Measurements from ENCODE around the gene TSGA10IP. TPM values are rescaled to one million over a fixed set of nuclear protein-coding genes. Genes with fewer than 3 reads are reported as not detected.

Gene TSGA10IP
- total RNA-seq, 1 donor: not detected

DNA sequence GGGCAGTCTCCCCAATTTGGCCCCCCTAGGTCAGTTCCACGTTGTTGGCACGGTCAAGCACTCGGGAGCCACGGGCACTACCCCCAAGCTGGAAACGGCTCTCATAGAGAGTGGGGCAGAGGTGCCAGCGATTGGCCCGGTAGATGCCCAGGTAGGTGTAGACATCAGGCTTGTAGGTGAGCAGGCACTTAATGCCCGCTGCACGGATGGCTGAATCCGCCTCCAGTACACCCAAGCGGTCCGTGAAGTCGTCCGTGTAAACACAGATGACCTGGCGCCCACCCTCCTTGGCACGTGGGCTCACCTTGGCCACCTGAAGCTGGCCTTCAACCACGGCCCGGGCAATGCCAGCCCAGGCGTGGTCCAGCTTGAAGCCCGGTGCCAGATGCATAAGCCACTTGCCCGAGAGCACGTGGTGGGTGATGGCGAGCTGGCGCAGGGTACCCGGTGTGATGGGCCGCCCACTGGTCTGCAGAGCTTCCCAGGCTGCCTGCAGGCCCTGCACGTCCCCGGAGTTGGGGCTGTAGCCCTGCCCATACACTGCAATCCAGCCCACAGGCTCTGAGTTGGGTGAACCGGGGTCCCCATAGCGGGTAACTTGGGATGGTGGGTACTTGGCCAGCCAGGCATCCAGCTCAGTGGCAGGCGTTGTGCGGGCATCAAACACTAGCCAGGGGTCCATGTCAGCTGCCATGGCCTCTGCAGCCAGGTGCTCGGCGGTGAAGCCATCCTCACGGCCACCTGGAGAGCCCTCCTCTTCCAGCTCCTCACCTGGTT, 27.7 kb upstream of the TSGA10IP start:
- DNase-seq (ENCODE audit: low read depth): no peak
- TF ChIP-seq, protein P1, sequence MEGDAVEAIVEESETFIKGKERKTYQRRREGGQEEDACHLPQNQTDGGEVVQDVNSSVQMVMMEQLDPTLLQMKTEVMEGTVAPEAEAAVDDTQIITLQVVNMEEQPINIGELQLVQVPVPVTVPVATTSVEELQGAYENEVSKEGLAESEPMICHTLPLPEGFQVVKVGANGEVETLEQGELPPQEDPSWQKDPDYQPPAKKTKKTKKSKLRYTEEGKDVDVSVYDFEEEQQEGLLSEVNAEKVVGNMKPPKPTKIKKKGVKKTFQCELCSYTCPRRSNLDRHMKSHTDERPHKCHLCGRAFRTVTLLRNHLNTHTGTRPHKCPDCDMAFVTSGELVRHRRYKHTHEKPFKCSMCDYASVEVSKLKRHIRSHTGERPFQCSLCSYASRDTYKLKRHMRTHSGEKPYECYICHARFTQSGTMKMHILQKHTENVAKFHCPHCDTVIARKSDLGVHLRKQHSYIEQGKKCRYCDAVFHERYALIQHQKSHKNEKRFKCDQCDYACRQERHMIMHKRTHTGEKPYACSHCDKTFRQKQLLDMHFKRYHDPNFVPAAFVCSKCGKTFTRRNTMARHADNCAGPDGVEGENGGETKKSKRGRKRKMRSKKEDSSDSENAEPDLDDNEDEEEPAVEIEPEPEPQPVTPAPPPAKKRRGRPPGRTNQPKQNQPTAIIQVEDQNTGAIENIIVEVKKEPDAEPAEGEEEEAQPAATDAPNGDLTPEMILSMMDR (IDR thresholded peaks at IDR 0.05; ENCODE audit: insufficient read depth, low read length): no peak
- H3K4me3 ChIP-seq (ENCODE audit: low read depth, low read length): peak overlapping the region; percentile 92

DNA sequence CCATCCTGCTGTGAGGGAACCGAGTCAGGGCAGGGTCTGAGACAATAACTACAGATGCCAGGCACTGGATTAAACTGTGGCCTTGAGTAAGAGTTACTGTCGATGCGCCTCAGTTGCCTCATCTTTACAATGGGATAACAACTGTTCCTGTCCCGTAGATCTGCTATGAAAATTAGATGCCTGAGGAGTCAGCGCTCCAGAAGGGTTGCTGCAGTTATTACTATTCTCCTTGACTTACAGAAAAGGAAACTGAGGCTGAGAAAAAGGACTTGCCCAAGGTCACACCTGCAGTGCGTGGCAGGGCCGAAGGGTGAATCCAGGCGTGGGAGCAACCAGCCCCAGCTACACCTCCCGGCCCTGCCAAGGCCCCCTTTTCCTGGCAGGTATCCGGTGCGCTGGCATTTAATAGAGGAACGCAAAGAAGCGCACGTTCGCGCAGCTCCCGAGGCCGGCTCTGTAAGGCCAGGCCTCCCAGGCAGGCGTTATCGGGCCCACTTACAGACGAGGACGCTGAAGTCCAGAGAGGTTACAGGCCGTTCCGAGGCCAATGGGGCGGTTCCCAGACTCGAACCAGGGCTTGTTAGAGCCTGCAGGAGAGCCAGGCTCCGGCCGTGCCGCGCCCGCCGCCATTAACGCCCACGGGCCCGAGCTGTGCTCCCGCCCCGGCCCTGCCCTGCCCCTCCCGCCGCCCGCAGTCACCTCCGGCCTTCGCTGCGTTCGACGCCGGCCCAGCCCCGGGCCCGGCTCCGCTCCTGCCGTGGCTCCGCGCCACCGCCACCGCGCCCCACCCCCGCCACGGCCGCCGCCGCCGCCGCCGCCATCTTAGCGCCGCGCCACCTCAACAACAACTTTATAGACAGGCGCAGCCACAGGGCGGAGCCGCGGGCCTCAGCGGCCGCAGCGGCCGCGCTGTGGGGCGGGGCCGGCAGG, 26.8 kb upstream of the TSGA10IP start, which contains the start of gene C11orf68:
TSS of gene C11orf68 (minus strand) at position 852 of the 930 bp plus-strand sequence. CDS start at position 821, 31 bp downstream.
- H3K4me3 ChIP-seq (ENCODE audit: low read depth, low read length): peak within 1 kb of the TSS; percentile 92
- TF ChIP-seq, protein P1 (IDR thresholded peaks at IDR 0.05; ENCODE audit: insufficient read depth, low read length): no peak
- no peak for DNase-seq (ENCODE audit: low read depth)

- DNase-seq (ENCODE audit: low read depth): peak; percentile 97
- TF ChIP-seq, protein P1 (IDR thresholded peaks at IDR 0.05; ENCODE audit: insufficient read depth, low read length): no peak
- peak within 1 kb of the TSS; percentile 92 for H3K4me3 ChIP-seq (ENCODE audit: low read depth, low read length)
Observed at GRCh38 chr11:65919141-65919572, 26.1 kb upstream of the TSGA10IP start, which contains the start of gene DRAP1. TSS of gene DRAP1 (plus strand) at chr11:65919426. CDS start at chr11:65919502, 76 bp downstream.

DNA sequence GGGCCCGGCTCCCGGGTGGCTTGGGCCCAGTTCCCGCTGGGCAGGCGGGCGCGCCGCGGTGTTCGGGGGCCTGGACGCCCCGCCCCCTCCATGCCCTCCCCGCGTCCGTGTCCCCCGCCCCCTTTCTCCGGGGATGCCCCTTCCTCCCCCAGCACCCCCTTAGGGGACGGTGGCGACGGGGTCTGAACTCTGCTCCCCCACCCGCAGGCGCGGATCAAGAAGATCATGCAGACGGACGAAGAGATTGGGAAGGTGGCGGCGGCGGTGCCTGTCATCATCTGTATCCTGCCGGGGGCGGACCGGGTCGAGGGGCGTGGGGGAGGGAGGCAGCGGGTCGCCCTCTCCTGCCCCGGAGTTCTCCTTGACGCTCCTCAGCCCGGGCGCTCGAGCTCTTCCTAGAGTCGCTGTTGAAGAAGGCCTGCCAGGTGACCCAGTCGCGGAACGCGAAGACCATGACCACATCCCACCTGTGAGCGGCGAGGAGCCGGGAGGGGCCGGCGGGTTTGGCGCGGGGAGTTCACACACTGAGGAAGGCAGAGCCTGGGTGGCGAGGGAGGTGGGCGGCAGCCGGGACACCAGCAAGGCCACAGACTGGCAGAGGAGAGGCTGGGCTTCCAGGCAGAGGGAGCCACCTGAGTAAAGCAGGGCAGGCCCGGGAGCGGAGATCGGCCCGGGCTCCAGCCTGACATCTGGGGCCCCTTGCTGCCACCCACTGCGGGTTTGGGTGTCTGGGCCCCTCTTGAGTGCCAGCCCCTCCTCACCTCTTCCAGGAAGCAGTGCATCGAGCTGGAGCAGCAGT, 25.5 kb upstream of the TSGA10IP start:
- no peak for DNase-seq (ENCODE audit: low read depth)
- H3K4me3 ChIP-seq (ENCODE audit: low read depth, low read length): peak overlapping the region; percentile 83
- TF ChIP-seq, protein P1 (IDR thresholded peaks at IDR 0.05; ENCODE audit: insufficient read depth, low read length): no peak

GRCh38 chr11:65920372-65920802, 24.9 kb upstream of the TSGA10IP start:
- no peak for DNase-seq (ENCODE audit: low read depth)
- TF ChIP-seq, protein P1 (IDR thresholded peaks at IDR 0.05; ENCODE audit: insufficient read depth, low read length): no peak
- H3K4me3 ChIP-seq (ENCODE audit: low read depth, low read length): peak overlapping the region; percentile 83

DNA sequence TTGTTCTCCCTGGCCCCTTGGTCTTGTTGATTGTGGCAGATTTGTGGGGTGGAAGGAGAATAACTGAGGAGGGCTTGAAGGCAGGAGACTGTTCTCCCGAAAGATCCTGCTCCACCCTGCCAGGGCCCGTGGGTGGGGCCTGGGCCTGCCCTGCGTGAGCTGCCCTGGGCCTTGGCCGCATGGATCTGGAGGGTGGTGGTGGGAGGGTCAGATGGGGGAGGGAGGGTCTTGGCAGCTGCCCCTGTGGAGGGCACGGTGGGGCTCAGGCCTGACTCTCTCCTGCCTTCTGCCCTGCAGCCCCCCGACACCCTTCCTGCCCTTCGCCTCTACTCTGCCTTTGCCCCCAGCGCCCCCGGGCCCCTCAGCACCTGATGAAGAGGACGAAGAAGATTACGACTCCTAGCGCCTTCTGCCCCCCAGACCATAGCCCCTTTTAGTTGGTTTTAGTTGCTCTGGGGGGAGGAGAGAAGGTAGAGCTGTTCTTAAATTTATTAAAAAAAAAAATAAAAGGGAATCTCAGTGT, 24.2 kb upstream of the TSGA10IP start:
- TF ChIP-seq, protein P1 (IDR thresholded peaks at IDR 0.05; ENCODE audit: insufficient read depth, low read length): no peak
- H3K4me3 ChIP-seq (ENCODE audit: low read depth, low read length): peak overlapping the region; percentile 83
- no peak for DNase-seq (ENCODE audit: low read depth)

Measured in fibroblast of the aortic adventitia (primary cell).